ENCODE results near the gene EARS2.

GRCh38 chr16:23537390-23537789, 19.8 kb downstream of the EARS2 start:
- TF ChIP-seq RXRA (IDR thresholded peaks at IDR 0.05; ENCODE audit: borderline replicate concordance, low read depth) (no peak), FOXM1 (IDR thresholded peaks at IDR 0.05; ENCODE audit: low read depth) (no peak), JUND (IDR thresholded peaks at IDR 0.05) (no peak), USF2 (IDR thresholded peaks at IDR 0.05; ENCODE audit: borderline replicate concordance, low read depth, low read length) (no peak), REST (IDR thresholded peaks at IDR 0.05; ENCODE audit: low read depth, low read length) (no peak)
- TF ChIP-seq, protein P1, sequence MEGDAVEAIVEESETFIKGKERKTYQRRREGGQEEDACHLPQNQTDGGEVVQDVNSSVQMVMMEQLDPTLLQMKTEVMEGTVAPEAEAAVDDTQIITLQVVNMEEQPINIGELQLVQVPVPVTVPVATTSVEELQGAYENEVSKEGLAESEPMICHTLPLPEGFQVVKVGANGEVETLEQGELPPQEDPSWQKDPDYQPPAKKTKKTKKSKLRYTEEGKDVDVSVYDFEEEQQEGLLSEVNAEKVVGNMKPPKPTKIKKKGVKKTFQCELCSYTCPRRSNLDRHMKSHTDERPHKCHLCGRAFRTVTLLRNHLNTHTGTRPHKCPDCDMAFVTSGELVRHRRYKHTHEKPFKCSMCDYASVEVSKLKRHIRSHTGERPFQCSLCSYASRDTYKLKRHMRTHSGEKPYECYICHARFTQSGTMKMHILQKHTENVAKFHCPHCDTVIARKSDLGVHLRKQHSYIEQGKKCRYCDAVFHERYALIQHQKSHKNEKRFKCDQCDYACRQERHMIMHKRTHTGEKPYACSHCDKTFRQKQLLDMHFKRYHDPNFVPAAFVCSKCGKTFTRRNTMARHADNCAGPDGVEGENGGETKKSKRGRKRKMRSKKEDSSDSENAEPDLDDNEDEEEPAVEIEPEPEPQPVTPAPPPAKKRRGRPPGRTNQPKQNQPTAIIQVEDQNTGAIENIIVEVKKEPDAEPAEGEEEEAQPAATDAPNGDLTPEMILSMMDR (IDR thresholded peaks at IDR 0.05): no peak
- TF ChIP-seq, protein P2, sequence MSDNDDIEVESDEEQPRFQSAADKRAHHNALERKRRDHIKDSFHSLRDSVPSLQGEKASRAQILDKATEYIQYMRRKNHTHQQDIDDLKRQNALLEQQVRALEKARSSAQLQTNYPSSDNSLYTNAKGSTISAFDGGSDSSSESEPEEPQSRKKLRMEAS (IDR thresholded peaks at IDR 0.05; ENCODE audit: low read depth): no peak

Data from SK-N-SH (cell line).